ENCODE data around the gene PPIL6. TPM values are rescaled to one million over a fixed set of nuclear protein-coding genes. Genes with fewer than 3 reads are reported as not detected.

The PPIL6 gene
- total and polyA plus RNA-seq, 11 donors = 0.42 to 6.5 (median 3.4) TPM

- Histone ChIP-seq H3K4me1 (peaks cover 0 to 10% (median 5%) of the 10 kb centered on the region in 12 donors), H3K9me3 (no peaks in the 10 kb centered on the region), H3K36me3 (no peaks in the 10 kb centered on the region), H3K27me3 (no peaks in the 10 kb centered on the region), H3K4me3 (no peak overlapping the region), H3K27ac (no peak overlapping the region)
- TF ChIP-seq CTCF (IDR thresholded peaks at IDR 0.05) (no peak), POLR2A (IDR thresholded peaks at IDR 0.05) (no peak)
- intact Hi-C loops (cut with DNase I) = no loop called here
- no peak for ATAC-seq
- no peak for DNase-seq
- 81 to 93% (median 89%) methylated on average over 2 of the region's 2 CpGs for WGBS, 4 donors
Observed at GRCh38 chr6:109424946-109425345, 15.5 kb downstream of the PPIL6 start.

GRCh38 chr6:109421184-109421583, 19.2 kb downstream of the PPIL6 start:
- H3K27me3 ChIP-seq = no peaks in the 10 kb centered on the region
- H3K36me3 ChIP-seq = no peaks in the 10 kb centered on the region
- no peaks in the 10 kb centered on the region for H3K9me3 ChIP-seq
- DNase-seq = no peak
- H3K27ac ChIP-seq = no peak overlapping the region
- no peak overlapping the region for H3K4me3 ChIP-seq
- 78 to 90% (median 84%) methylated on average over 1 of the region's 1 CpG for WGBS, 4 donors
- TF ChIP-seq CTCF (IDR thresholded peaks at IDR 0.05) (no peak), POLR2A (IDR thresholded peaks at IDR 0.05) (no peak)
- H3K4me1 ChIP-seq = no peaks in the 10 kb centered on the region
- intact Hi-C loops (cut with DNase I) = no loop called here
- no peak for ATAC-seq

GRCh38 chr6:109420751-109421150, 19.7 kb downstream of the PPIL6 start:
- 51 to 69% (median 56%) methylated on average over 1 of the region's 1 CpG for WGBS, 4 donors
- H3K9me3 ChIP-seq = no peaks in the 10 kb centered on the region
- no peaks in the 10 kb centered on the region for H3K27me3 ChIP-seq
- H3K4me3 ChIP-seq = no peak overlapping the region
- H3K27ac ChIP-seq = no peak overlapping the region
- TF ChIP-seq CTCF (IDR thresholded peaks at IDR 0.05) (no peak), POLR2A (IDR thresholded peaks at IDR 0.05) (no peak)
- no peaks in the 10 kb centered on the region for H3K36me3 ChIP-seq
- DNase-seq = no peak
- no peak for ATAC-seq
- intact Hi-C loops (cut with DNase I) = no loop called here
- H3K4me1 ChIP-seq = no peaks in the 10 kb centered on the region

- no peak overlapping the region for H3K4me3 ChIP-seq
- 94 to 97% (median 95%) methylated on average over 4 of the region's 4 CpGs for WGBS, 4 donors
- no peaks in the 10 kb centered on the region for H3K4me1 ChIP-seq
- H3K27ac ChIP-seq = no peak overlapping the region
- intact Hi-C loops (cut with DNase I) = no loop called here
- DNase-seq (no peak), ATAC-seq (no peak)
- H3K27me3 ChIP-seq = no peaks in the 10 kb centered on the region
- TF ChIP-seq CTCF (IDR thresholded peaks at IDR 0.05) (no peak), POLR2A (IDR thresholded peaks at IDR 0.05) (no peak)
- no peaks in the 10 kb centered on the region for H3K36me3 ChIP-seq
- H3K9me3 ChIP-seq = peaks cover 0 to 9% (median 0%) of the 10 kb centered on the region in 12 donors
Observed at GRCh38 chr6:109417646-109418045, 22.8 kb downstream of the PPIL6 start.
